Measurements from ENCODE around the gene UGT1A7. TPM values are rescaled to one million over a fixed set of nuclear protein-coding genes. Genes with fewer than 3 reads are reported as not detected.

UGT1A7 gene
- total and polyA plus RNA-seq, 2 donors from 2014 or later: 0.35 to 1.3 TPM

DNA sequence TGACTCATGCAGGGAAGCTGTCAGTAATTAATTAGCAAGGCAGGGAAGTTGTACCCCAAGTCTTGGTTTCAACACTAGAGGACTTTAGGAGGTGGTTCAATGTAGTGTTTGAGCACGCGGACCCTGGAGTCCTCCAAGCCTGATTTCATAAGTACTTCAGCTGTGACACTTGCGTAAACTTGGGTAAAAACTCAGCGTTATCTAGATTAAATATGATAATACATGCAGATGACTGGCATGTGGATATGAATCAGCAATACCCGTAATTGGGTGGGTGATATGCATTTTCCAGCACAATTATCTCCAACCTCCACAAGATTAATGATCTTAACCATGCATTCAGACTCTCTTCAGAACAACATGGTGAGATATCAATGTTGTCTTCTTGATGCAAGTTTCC is 5.2 kb downstream of the UGT1A7 start:
- TF ChIP-seq, protein P1, sequence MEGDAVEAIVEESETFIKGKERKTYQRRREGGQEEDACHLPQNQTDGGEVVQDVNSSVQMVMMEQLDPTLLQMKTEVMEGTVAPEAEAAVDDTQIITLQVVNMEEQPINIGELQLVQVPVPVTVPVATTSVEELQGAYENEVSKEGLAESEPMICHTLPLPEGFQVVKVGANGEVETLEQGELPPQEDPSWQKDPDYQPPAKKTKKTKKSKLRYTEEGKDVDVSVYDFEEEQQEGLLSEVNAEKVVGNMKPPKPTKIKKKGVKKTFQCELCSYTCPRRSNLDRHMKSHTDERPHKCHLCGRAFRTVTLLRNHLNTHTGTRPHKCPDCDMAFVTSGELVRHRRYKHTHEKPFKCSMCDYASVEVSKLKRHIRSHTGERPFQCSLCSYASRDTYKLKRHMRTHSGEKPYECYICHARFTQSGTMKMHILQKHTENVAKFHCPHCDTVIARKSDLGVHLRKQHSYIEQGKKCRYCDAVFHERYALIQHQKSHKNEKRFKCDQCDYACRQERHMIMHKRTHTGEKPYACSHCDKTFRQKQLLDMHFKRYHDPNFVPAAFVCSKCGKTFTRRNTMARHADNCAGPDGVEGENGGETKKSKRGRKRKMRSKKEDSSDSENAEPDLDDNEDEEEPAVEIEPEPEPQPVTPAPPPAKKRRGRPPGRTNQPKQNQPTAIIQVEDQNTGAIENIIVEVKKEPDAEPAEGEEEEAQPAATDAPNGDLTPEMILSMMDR (IDR thresholded peaks at IDR 0.05; ENCODE audit: borderline replicate concordance, extremely low read depth, insufficient read depth): no peak
- no peak overlapping the region for H3K4me3 ChIP-seq (ENCODE audit: low read length in 3 of 3)
- H3K9me3 ChIP-seq (ENCODE audit: control insufficient read depth in 2 of 3, insufficient read depth in 1 of 3, low read length in 3 of 3): no peaks in the 10 kb centered on the region
- FAIRE-seq (no peak), DNase-seq (no peak)
- H3K27ac ChIP-seq (ENCODE audit: low read depth in 2 of 2, low read length in 2 of 2): no peak overlapping the region
- no peak overlapping the region for H3K9ac ChIP-seq (ENCODE audit: low read length in 3 of 3)
- peaks cover 0 to 10% (median 6%) of the 10 kb centered on the region in 3 donors for H3K4me1 ChIP-seq (ENCODE audit: control insufficient read depth in 2 of 3, insufficient read depth in 2 of 3, low read depth in 1 of 3, low read length in 3 of 3)
- H3K27me3 ChIP-seq (ENCODE audit: control insufficient read depth, insufficient read depth, low read length): no peaks in the 10 kb centered on the region
- no peaks in the 10 kb centered on the region for H3K36me3 ChIP-seq (ENCODE audit: control insufficient read depth in 2 of 3, insufficient read depth in 3 of 3, low read length in 3 of 3)
- intact Hi-C loops (cut with DNase I): no loop called here

DNA sequence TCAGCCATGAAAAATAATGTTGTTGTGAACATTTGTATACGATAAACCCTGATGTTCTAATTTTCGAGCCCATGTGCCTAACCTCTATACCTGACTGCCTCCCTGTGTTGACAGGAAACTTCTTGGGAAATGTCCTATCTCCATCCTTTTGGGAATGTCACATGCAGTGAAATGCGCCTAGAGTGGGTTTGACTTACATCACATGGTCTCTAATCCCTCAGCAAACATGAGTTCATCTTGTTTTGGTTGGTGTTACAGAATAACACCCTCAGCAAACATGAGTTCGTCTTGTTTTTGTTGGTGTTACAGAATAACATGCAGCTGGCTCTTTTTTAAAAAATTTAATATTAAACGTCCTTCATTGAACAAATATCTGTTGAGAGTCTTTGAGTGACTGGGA is 6.6 kb downstream of the UGT1A7 start:
- no peaks in the 10 kb centered on the region for H3K27me3 ChIP-seq (ENCODE audit: control insufficient read depth, insufficient read depth, low read length)
- H3K27ac ChIP-seq (ENCODE audit: low read depth in 2 of 2, low read length in 2 of 2): no peak overlapping the region
- intact Hi-C loops (cut with DNase I): no loop called here
- H3K4me1 ChIP-seq (ENCODE audit: control insufficient read depth in 2 of 3, insufficient read depth in 2 of 3, low read depth in 1 of 3, low read length in 3 of 3): peaks cover 0 to 14% (median 10%) of the 10 kb centered on the region in 3 donors
- no peaks in the 10 kb centered on the region for H3K36me3 ChIP-seq (ENCODE audit: control insufficient read depth in 2 of 3, insufficient read depth in 3 of 3, low read length in 3 of 3)
- DNase-seq: no peak
- no peak for FAIRE-seq
- no peaks in the 10 kb centered on the region for H3K9me3 ChIP-seq (ENCODE audit: control insufficient read depth in 2 of 3, insufficient read depth in 1 of 3, low read length in 3 of 3)
- H3K4me3 ChIP-seq (ENCODE audit: low read length in 3 of 3): no peak overlapping the region
- no peak overlapping the region for H3K9ac ChIP-seq (ENCODE audit: low read length in 3 of 3)
- TF ChIP-seq, protein P1 (IDR thresholded peaks at IDR 0.05; ENCODE audit: borderline replicate concordance, extremely low read depth, insufficient read depth): no peak

GRCh38 chr2:233689031-233689430 is 7.3 kb downstream of the UGT1A7 start:
- no peak for FAIRE-seq
- Histone ChIP-seq H3K27ac (ENCODE audit: low read depth in 2 of 2, low read length in 2 of 2) (no peak overlapping the region), H3K4me3 (ENCODE audit: low read length in 3 of 3) (no peak overlapping the region), H3K4me1 (ENCODE audit: control insufficient read depth in 2 of 3, insufficient read depth in 2 of 3, low read depth in 1 of 3, low read length in 3 of 3) (peaks cover 0 to 19% (median 10%) of the 10 kb centered on the region in 3 donors), H3K36me3 (ENCODE audit: control insufficient read depth in 2 of 3, insufficient read depth in 3 of 3, low read length in 3 of 3) (no peaks in the 10 kb centered on the region), H3K27me3 (ENCODE audit: control insufficient read depth, insufficient read depth, low read length) (no peaks in the 10 kb centered on the region), H3K9me3 (ENCODE audit: control insufficient read depth in 2 of 3, insufficient read depth in 1 of 3, low read length in 3 of 3) (no peaks in the 10 kb centered on the region), H3K9ac (ENCODE audit: low read length in 3 of 3) (no peak overlapping the region)
- DNase-seq: no peak
- intact Hi-C loops (cut with DNase I): no loop called here
- TF ChIP-seq, protein P1 (IDR thresholded peaks at IDR 0.05; ENCODE audit: borderline replicate concordance, extremely low read depth, insufficient read depth): no peak

DNA sequence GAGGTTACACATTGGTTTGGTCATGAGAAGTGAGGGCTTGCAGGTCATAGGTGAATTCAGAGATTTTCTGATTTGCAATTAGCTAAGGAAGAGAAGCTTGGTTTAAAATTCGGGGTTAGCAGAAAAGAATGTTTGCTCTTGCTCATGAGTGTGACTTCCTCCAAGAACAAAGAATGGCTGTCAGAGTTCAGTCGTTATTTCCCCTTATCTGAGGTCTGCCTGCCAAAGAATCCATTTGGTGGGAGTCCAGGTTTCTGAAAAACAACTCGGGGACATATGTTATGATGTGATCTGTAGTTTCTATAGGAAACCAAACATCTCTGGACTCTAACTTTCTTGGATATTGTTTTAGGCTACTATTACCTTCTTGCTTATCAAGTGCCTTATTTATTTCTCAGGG is 7.8 kb downstream of the UGT1A7 start:
- no peak for DNase-seq
- intact Hi-C loops (cut with DNase I): no loop called here
- no peak overlapping the region for H3K9ac ChIP-seq (ENCODE audit: low read length in 3 of 3)
- H3K4me3 ChIP-seq (ENCODE audit: low read length in 3 of 3): no peak overlapping the region
- TF ChIP-seq, protein P1 (IDR thresholded peaks at IDR 0.05; ENCODE audit: borderline replicate concordance, extremely low read depth, insufficient read depth): no peak
- no peaks in the 10 kb centered on the region for H3K36me3 ChIP-seq (ENCODE audit: control insufficient read depth in 2 of 3, insufficient read depth in 3 of 3, low read length in 3 of 3)
- no peaks in the 10 kb centered on the region for H3K9me3 ChIP-seq (ENCODE audit: control insufficient read depth in 2 of 3, insufficient read depth in 1 of 3, low read length in 3 of 3)
- H3K27ac ChIP-seq (ENCODE audit: low read depth in 2 of 2, low read length in 2 of 2): no peak overlapping the region
- H3K27me3 ChIP-seq (ENCODE audit: control insufficient read depth, insufficient read depth, low read length): no peaks in the 10 kb centered on the region
- no peak for FAIRE-seq
- H3K4me1 ChIP-seq (ENCODE audit: control insufficient read depth in 2 of 3, insufficient read depth in 2 of 3, low read depth in 1 of 3, low read length in 3 of 3): peaks cover 0 to 19% (median 10%) of the 10 kb centered on the region in 3 donors
